ENCODE results near the gene NOSTRIN.

GRCh38 chr2:168904358-168904757 lies 101.9 kb downstream of the NOSTRIN start:
- TF ChIP-seq CTCF (IDR thresholded peaks at IDR 0.05; ENCODE audit: low read depth, low read length, missing input control) = no peak
- TF ChIP-seq SP1 (IDR thresholded peaks at IDR 0.05) = no peak
- TF ChIP-seq YY1 (IDR thresholded peaks at IDR 0.05) = no peak
- no peak for TF ChIP-seq REST (IDR thresholded peaks at IDR 0.05)
- TF ChIP-seq TAF1 (conservative IDR thresholded peaks at IDR 0.05) = no peak

Measured in liver (tissue), 3 donors.